ENCODE measurements around the gene PDCD5.

DNA sequence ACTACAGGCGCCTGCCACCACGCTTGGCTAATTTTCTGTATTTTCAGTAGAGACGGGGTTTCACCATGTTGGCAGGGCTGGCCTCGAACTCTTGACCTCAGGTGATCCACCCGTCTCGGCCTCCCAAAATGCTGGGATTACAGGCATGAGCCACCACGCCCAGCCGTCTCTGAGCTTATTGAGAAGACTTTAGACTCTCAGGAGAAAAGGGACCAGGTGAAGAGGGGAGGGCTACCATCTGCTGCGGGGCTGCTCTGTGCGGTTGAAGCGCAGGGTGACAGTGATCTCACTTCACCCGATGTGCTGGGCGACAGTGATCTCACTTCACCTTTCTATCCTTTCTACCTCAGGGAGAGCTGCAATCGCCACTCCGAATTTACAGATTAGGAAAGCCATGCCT lies 25.3 kb downstream of the PDCD5 start:
- TF ChIP-seq, protein P1, sequence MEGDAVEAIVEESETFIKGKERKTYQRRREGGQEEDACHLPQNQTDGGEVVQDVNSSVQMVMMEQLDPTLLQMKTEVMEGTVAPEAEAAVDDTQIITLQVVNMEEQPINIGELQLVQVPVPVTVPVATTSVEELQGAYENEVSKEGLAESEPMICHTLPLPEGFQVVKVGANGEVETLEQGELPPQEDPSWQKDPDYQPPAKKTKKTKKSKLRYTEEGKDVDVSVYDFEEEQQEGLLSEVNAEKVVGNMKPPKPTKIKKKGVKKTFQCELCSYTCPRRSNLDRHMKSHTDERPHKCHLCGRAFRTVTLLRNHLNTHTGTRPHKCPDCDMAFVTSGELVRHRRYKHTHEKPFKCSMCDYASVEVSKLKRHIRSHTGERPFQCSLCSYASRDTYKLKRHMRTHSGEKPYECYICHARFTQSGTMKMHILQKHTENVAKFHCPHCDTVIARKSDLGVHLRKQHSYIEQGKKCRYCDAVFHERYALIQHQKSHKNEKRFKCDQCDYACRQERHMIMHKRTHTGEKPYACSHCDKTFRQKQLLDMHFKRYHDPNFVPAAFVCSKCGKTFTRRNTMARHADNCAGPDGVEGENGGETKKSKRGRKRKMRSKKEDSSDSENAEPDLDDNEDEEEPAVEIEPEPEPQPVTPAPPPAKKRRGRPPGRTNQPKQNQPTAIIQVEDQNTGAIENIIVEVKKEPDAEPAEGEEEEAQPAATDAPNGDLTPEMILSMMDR (conservative IDR thresholded peaks at IDR 0.05 in 1 of 2, IDR thresholded peaks at IDR 0.05 in 1 of 2; ENCODE audit: low read depth in 1 of 2, low read length in 2 of 2), result no peak
- no peak for TF ChIP-seq EZH2 (IDR thresholded peaks at IDR 0.05; ENCODE audit: low read length, missing control alignments)
